ENCODE data around the gene EXOSC7.

The EXOSC7 gene

GRCh38 chr3:44992555-44993470 is 16.8 kb downstream of the EXOSC7 start:
- in situ Hi-C loops (cut with MboI; ENCODE audit: low sequenced_read_pairs), result no loop called here

GRCh38 chr3:44993471-44994205 is 17.6 kb downstream of the EXOSC7 start:
- in situ Hi-C loops (cut with MboI; ENCODE audit: low sequenced_read_pairs), result no loop called here

GRCh38 chr3:44995142-44995770 is 19.2 kb downstream of the EXOSC7 start:
- in situ Hi-C loops (cut with MboI; ENCODE audit: low sequenced_read_pairs), result no loop called here

- in situ Hi-C loops (cut with MboI; ENCODE audit: low sequenced_read_pairs), result no loop called here
These were observed 20.5 kb downstream of the EXOSC7 start for GRCh38 chr3:44996556-44996969.

GRCh38 chr3:44999782-45000181 is 23.7 kb downstream of the EXOSC7 start:
- in situ Hi-C loops (cut with MboI; ENCODE audit: low sequenced_read_pairs), result no loop called here

GRCh38 chr3:45000823-45001222 is 24.8 kb downstream of the EXOSC7 start:
- in situ Hi-C loops (cut with MboI; ENCODE audit: low sequenced_read_pairs), result no loop called here

GRCh38 chr3:45001738-45002137 is 25.7 kb downstream of the EXOSC7 start:
- in situ Hi-C loops (cut with MboI; ENCODE audit: low sequenced_read_pairs), result no loop called here

- in situ Hi-C loops (cut with MboI; ENCODE audit: low sequenced_read_pairs), result no loop called here
These were observed 26.2 kb downstream of the EXOSC7 start for GRCh38 chr3:45002139-45002660.

- in situ Hi-C loops (cut with MboI; ENCODE audit: low sequenced_read_pairs), result no loop called here
These were observed 26.7 kb downstream of the EXOSC7 start for GRCh38 chr3:45002720-45003119.

- in situ Hi-C loops (cut with MboI; ENCODE audit: low sequenced_read_pairs), result no loop called here
These were observed 27.4 kb downstream of the EXOSC7 start for GRCh38 chr3:45003406-45003805.

GRCh38 chr3:45003859-45004258 is 27.8 kb downstream of the EXOSC7 start:
- in situ Hi-C loops (cut with MboI; ENCODE audit: low sequenced_read_pairs), result no loop called here

GRCh38 chr3:45007091-45007490 is 31.0 kb downstream of the EXOSC7 start:
- in situ Hi-C loops (cut with MboI; ENCODE audit: low sequenced_read_pairs), result no loop called here

GRCh38 chr3:45008117-45008516 is 32.1 kb downstream of the EXOSC7 start:
- in situ Hi-C loops (cut with MboI; ENCODE audit: low sequenced_read_pairs), result no loop called here

- in situ Hi-C loops (cut with MboI; ENCODE audit: low sequenced_read_pairs), result no loop called here
These were observed 33.8 kb downstream of the EXOSC7 start for GRCh38 chr3:45009868-45010267.

- in situ Hi-C loops (cut with MboI; ENCODE audit: low sequenced_read_pairs), result no loop called here
These were observed 34.8 kb downstream of the EXOSC7 start for GRCh38 chr3:45010811-45011333.

- in situ Hi-C loops (cut with MboI; ENCODE audit: low sequenced_read_pairs), result no loop called here
These were observed 35.9 kb downstream of the EXOSC7 start for GRCh38 chr3:45011756-45012508.

- in situ Hi-C loops (cut with MboI; ENCODE audit: low sequenced_read_pairs), result no loop called here
These were observed 36.5 kb downstream of the EXOSC7 start for GRCh38 chr3:45012577-45012976.

- in situ Hi-C loops (cut with MboI; ENCODE audit: low sequenced_read_pairs), result no loop called here
These were observed 40.9 kb downstream of the EXOSC7 start for GRCh38 chr3:45016916-45017315.

GRCh38 chr3:45017821-45018220 is 41.8 kb downstream of the EXOSC7 start:
- in situ Hi-C loops (cut with MboI; ENCODE audit: low sequenced_read_pairs), result no loop called here

- in situ Hi-C loops (cut with MboI; ENCODE audit: low sequenced_read_pairs), result no loop called here
These were observed 44.5 kb downstream of the EXOSC7 start for GRCh38 chr3:45020534-45020933.
